OCI-LY3 (cell line): ENCODE results near the gene ARPC5.

Source experiments
- EZH2phosphoT487 ChIP-seq: fragments of 200-600 bp; shearing (Covaris generic); IDR thresholded peaks from 2 replicates; pipeline ENCODE4 v1.6.1; 2018; ENCODE audit warnings: antibody characterized with exemption, mixed run types, low read depth
- TF ChIP-seq, protein P1 (sequence below): fragments of 200-600, 300-600 bp; sonication (generic); IDR thresholded peaks from 2 replicates; pipeline ENCODE4 v1.5.1; 2014; ENCODE audit warnings: antibody characterized with exemption, low read length, low read depth

DNA sequence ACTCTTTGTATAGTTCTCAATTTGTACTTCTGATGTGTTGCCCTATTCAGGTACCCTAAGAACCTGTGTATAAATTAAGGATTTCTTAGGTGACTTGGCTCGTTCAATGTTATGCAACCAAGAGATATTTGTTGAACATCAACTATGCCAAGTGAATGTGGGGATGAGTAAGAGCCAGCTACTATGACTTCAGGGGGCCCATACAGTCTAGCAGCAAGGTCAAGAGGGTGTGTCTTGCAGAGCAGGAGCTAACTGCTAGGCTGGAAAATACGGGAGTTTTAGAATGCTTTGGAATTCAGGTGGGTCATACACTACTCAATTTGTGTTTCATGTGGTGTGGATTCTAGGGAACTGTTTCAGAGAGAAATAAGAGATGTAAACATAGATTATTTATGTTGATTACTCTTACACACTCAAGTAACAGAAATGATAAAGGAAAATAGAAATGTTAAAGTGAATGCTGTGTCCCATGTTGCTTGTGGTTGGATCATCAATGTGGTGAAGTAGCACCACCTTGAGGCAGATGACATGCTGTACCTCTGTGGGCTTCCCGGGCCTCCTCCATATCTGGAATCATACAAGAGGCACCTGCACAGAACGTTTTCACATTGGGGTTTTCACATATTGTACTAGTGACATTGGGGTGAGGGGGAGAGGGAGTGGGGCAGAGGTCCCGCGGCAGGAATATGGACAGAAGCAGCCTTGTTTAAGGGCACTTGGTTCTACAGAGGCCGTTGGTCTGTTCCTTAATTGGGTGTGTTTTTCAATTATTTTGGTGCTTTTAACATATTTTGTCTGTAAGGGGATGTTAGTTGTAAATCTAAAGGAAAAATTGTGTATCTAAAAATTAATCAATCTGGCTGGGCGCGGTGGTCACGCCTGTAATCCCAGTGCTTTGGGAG, 12.4 kb downstream of the ARPC5 start:
- TF ChIP-seq, protein P1, sequence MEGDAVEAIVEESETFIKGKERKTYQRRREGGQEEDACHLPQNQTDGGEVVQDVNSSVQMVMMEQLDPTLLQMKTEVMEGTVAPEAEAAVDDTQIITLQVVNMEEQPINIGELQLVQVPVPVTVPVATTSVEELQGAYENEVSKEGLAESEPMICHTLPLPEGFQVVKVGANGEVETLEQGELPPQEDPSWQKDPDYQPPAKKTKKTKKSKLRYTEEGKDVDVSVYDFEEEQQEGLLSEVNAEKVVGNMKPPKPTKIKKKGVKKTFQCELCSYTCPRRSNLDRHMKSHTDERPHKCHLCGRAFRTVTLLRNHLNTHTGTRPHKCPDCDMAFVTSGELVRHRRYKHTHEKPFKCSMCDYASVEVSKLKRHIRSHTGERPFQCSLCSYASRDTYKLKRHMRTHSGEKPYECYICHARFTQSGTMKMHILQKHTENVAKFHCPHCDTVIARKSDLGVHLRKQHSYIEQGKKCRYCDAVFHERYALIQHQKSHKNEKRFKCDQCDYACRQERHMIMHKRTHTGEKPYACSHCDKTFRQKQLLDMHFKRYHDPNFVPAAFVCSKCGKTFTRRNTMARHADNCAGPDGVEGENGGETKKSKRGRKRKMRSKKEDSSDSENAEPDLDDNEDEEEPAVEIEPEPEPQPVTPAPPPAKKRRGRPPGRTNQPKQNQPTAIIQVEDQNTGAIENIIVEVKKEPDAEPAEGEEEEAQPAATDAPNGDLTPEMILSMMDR: peak; percentile 93
- no peak for TF ChIP-seq EZH2phosphoT487
